Measurements from ENCODE around the gene PAFAH2. TPM values are rescaled to one million over a fixed set of nuclear protein-coding genes. Genes with fewer than 3 reads are reported as not detected.

PAFAH2 gene
- total and polyA plus RNA-seq, 4 donors, result 9.0 to 13.8 (median 10.8) TPM

DNA sequence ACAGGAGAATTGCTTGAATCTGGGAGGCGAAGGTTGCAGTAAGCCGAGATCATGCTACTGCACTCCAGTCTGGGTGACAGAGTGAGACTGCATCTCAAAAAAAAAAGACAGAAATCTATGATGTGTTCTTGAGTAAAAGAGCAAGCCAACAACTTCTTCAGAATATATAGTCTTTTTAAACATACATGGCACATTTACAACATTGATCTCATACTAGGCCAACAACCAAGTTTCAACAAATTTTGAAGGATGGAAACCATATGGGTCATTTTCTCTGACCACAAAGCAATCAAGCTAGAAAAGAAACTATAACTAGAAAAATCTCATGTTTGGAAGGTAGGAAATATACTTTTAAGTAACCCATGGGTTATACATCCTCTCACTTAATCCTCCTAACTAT is 38.3 kb downstream of the PAFAH2 start:
- no peaks in the 10 kb centered on the region for H3K27me3 ChIP-seq (ENCODE audit: control insufficient read depth in 4 of 4, insufficient read depth in 4 of 4, low read length in 3 of 4)
- 94% methylated on average over 2 of the region's 2 CpGs for WGBS
- DNase-seq (ENCODE audit: low spot score), result no peak
- H3K9ac ChIP-seq (ENCODE audit: low read depth in 1 of 2, low read length in 2 of 2), result no peak overlapping the region
- no peaks in the 10 kb centered on the region for H3K4me1 ChIP-seq (ENCODE audit: control insufficient read depth in 4 of 4, insufficient read depth in 4 of 4, low read length in 3 of 4)
- no peak overlapping the region for H3K27ac ChIP-seq (ENCODE audit: low read depth in 1 of 2, low read length in 2 of 2)
- H3K9me3 ChIP-seq (ENCODE audit: control insufficient read depth in 4 of 4, low read length in 3 of 4), result peaks cover 0 to 5% (median 1%) of the 10 kb centered on the region in 4 donors
- TF ChIP-seq RXRA (IDR thresholded peaks at IDR 0.05), result no peak
- TF ChIP-seq ATF3 (IDR thresholded peaks at IDR 0.05), result no peak
- TF ChIP-seq EGR1 (IDR thresholded peaks at IDR 0.05; ENCODE audit: low read depth in 2 of 2), result no peak
- TF ChIP-seq SP1 (IDR thresholded peaks at IDR 0.05), result no peak
- TF ChIP-seq GABPA (IDR thresholded peaks at IDR 0.05 in 1 of 2, conservative IDR thresholded peaks at IDR 0.05 in 1 of 2), result no peak
- no peak for TF ChIP-seq FOXA1 (IDR thresholded peaks at IDR 0.05)
- no peak overlapping the region for H3K4me3 ChIP-seq (ENCODE audit: low read depth in 1 of 3, low read length in 3 of 3)
- H3K36me3 ChIP-seq (ENCODE audit: control insufficient read depth in 4 of 4, insufficient read depth in 3 of 4, low read depth in 1 of 4, low read length in 3 of 4), result peaks cover 6 to 47% (median 29%) of the 10 kb centered on the region in 4 donors

GRCh38 chr1:25958465-25958864 is 39.4 kb downstream of the PAFAH2 start:
- Histone ChIP-seq H3K4me1 (ENCODE audit: control insufficient read depth in 4 of 4, insufficient read depth in 4 of 4, low read length in 3 of 4) (no peaks in the 10 kb centered on the region), H3K36me3 (ENCODE audit: control insufficient read depth in 4 of 4, insufficient read depth in 3 of 4, low read depth in 1 of 4, low read length in 3 of 4) (peaks cover 6 to 43% (median 28%) of the 10 kb centered on the region in 4 donors), H3K4me3 (ENCODE audit: low read depth in 1 of 3, low read length in 3 of 3) (no peak overlapping the region), H3K27me3 (ENCODE audit: control insufficient read depth in 4 of 4, insufficient read depth in 4 of 4, low read length in 3 of 4) (no peaks in the 10 kb centered on the region), H3K9me3 (ENCODE audit: control insufficient read depth in 4 of 4, low read length in 3 of 4) (peaks cover 0 to 5% (median 1%) of the 10 kb centered on the region in 4 donors), H3K27ac (ENCODE audit: low read depth in 1 of 2, low read length in 2 of 2) (no peak overlapping the region), H3K9ac (ENCODE audit: low read depth in 1 of 2, low read length in 2 of 2) (no peak overlapping the region)
- DNase-seq (ENCODE audit: low spot score), result no peak
- WGBS, result 98% methylated on average over 6 of the region's 6 CpGs
- no peak for TF ChIP-seq RAD21 (IDR thresholded peaks at IDR 0.05)
- TF ChIP-seq FOXA2 (IDR thresholded peaks at IDR 0.05), result no peak
- no peak for TF ChIP-seq RXRA (IDR thresholded peaks at IDR 0.05)
- TF ChIP-seq, protein P1, sequence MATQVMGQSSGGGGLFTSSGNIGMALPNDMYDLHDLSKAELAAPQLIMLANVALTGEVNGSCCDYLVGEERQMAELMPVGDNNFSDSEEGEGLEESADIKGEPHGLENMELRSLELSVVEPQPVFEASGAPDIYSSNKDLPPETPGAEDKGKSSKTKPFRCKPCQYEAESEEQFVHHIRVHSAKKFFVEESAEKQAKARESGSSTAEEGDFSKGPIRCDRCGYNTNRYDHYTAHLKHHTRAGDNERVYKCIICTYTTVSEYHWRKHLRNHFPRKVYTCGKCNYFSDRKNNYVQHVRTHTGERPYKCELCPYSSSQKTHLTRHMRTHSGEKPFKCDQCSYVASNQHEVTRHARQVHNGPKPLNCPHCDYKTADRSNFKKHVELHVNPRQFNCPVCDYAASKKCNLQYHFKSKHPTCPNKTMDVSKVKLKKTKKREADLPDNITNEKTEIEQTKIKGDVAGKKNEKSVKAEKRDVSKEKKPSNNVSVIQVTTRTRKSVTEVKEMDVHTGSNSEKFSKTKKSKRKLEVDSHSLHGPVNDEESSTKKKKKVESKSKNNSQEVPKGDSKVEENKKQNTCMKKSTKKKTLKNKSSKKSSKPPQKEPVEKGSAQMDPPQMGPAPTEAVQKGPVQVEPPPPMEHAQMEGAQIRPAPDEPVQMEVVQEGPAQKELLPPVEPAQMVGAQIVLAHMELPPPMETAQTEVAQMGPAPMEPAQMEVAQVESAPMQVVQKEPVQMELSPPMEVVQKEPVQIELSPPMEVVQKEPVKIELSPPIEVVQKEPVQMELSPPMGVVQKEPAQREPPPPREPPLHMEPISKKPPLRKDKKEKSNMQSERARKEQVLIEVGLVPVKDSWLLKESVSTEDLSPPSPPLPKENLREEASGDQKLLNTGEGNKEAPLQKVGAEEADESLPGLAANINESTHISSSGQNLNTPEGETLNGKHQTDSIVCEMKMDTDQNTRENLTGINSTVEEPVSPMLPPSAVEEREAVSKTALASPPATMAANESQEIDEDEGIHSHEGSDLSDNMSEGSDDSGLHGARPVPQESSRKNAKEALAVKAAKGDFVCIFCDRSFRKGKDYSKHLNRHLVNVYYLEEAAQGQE (IDR thresholded peaks at IDR 0.05), result no peak
- no peak for TF ChIP-seq NR2F2 (IDR thresholded peaks at IDR 0.05)
- no peak for TF ChIP-seq CTCF (IDR thresholded peaks at IDR 0.05; ENCODE audit: low read depth, low read length, missing input control)
- TF ChIP-seq YY1 (IDR thresholded peaks at IDR 0.05), result no peak
- no peak for TF ChIP-seq EGR1 (IDR thresholded peaks at IDR 0.05; ENCODE audit: low read depth in 2 of 2)
- TF ChIP-seq, protein P2, sequence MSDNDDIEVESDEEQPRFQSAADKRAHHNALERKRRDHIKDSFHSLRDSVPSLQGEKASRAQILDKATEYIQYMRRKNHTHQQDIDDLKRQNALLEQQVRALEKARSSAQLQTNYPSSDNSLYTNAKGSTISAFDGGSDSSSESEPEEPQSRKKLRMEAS (IDR thresholded peaks at IDR 0.05), result no peak

GRCh38 chr1:25955553-25955952 is 42.3 kb downstream of the PAFAH2 start:
- TF ChIP-seq YY1 (IDR thresholded peaks at IDR 0.05) (no peak), ATF3 (IDR thresholded peaks at IDR 0.05) (no peak), SP1 (IDR thresholded peaks at IDR 0.05) (no peak), GABPA (IDR thresholded peaks at IDR 0.05 in 1 of 2, conservative IDR thresholded peaks at IDR 0.05 in 1 of 2) (no peak), RAD21 (IDR thresholded peaks at IDR 0.05) (no peak), HNF4A (conservative IDR thresholded peaks at IDR 0.05) (no peak), RXRA (IDR thresholded peaks at IDR 0.05) (no peak)
- TF ChIP-seq, protein P2 (IDR thresholded peaks at IDR 0.05), result no peak
- H3K4me3 ChIP-seq (ENCODE audit: low read depth in 1 of 3, low read length in 3 of 3), result no peak overlapping the region
- no peak overlapping the region for H3K9ac ChIP-seq (ENCODE audit: low read depth in 1 of 2, low read length in 2 of 2)
- H3K9me3 ChIP-seq (ENCODE audit: control insufficient read depth in 4 of 4, low read length in 3 of 4), result peaks cover 0 to 5% (median 1%) of the 10 kb centered on the region in 4 donors
- DNase-seq (ENCODE audit: low spot score), result no peak
- no peaks in the 10 kb centered on the region for H3K4me1 ChIP-seq (ENCODE audit: control insufficient read depth in 4 of 4, insufficient read depth in 4 of 4, low read length in 3 of 4)
- peaks cover 0 to 26% (median 14%) of the 10 kb centered on the region in 4 donors for H3K36me3 ChIP-seq (ENCODE audit: control insufficient read depth in 4 of 4, insufficient read depth in 3 of 4, low read depth in 1 of 4, low read length in 3 of 4)
- H3K27me3 ChIP-seq (ENCODE audit: control insufficient read depth in 4 of 4, insufficient read depth in 4 of 4, low read length in 3 of 4), result no peaks in the 10 kb centered on the region
- H3K27ac ChIP-seq (ENCODE audit: low read depth in 1 of 2, low read length in 2 of 2), result no peak overlapping the region

Data from liver (tissue), 9 donors.